ENCODE results near the gene FMNL2.

GRCh38 chr2:152686321-152686720 is 351.3 kb downstream of the FMNL2 start:
- TF ChIP-seq CTCF (IDR thresholded peaks at IDR 0.05 in 4 of 5, conservative IDR thresholded peaks at IDR 0.05 in 1 of 5) (no peak), POLR2A (IDR thresholded peaks at IDR 0.05) (no peak)

Data from gastrocnemius medialis (tissue), 4 donors.